NCI-H510A (cell line): ENCODE measurements around the gene SLC4A1AP.

Experiments used
- DNase-seq: peaks from one replicate; lab custom pipeline; 2025; lab: John Stamatoyannopoulos, UW

SLC4A1AP gene

GRCh38 chr2:27703638-27704341 is 40.1 kb downstream of the SLC4A1AP start:
- DNase-seq = peak; percentile 21

- DNase-seq = no peak
Measured at GRCh38 chr2:27704342-27704876, 40.7 kb downstream of the SLC4A1AP start.

- DNase-seq = no peak
Measured at GRCh38 chr2:27705851-27706622, 42.3 kb downstream of the SLC4A1AP start.

- no peak for DNase-seq
Measured at GRCh38 chr2:27707462-27708256, 44.0 kb downstream of the SLC4A1AP start.

GRCh38 chr2:27708257-27708654 is 44.6 kb downstream of the SLC4A1AP start:
- DNase-seq = no peak

- DNase-seq = no peak
Measured at GRCh38 chr2:27708666-27709065, 45.0 kb downstream of the SLC4A1AP start.

- DNase-seq = no peak
Measured at GRCh38 chr2:27709326-27709725, 45.6 kb downstream of the SLC4A1AP start.

- no peak for DNase-seq
Measured at GRCh38 chr2:27709960-27710575, 46.4 kb downstream of the SLC4A1AP start.

- no peak for DNase-seq
Measured at GRCh38 chr2:27710640-27711430, 47.1 kb downstream of the SLC4A1AP start.

- no peak for DNase-seq
Measured at GRCh38 chr2:27711804-27712203, 48.1 kb downstream of the SLC4A1AP start.

GRCh38 chr2:27712522-27712921 is 48.8 kb downstream of the SLC4A1AP start:
- DNase-seq = no peak

GRCh38 chr2:27713201-27713600 is 49.5 kb downstream of the SLC4A1AP start:
- DNase-seq = no peak

GRCh38 chr2:27714053-27714452 is 50.4 kb downstream of the SLC4A1AP start:
- no peak for DNase-seq

- DNase-seq = no peak
Measured at GRCh38 chr2:27714851-27715291, 51.2 kb downstream of the SLC4A1AP start.

GRCh38 chr2:27715318-27716210 is 51.9 kb downstream of the SLC4A1AP start:
- no peak for DNase-seq

GRCh38 chr2:27716301-27717069 is 52.8 kb downstream of the SLC4A1AP start:
- DNase-seq = no peak

- DNase-seq = no peak
Measured at GRCh38 chr2:27717070-27717795, 53.5 kb downstream of the SLC4A1AP start.

GRCh38 chr2:27720004-27720551 is 56.4 kb downstream of the SLC4A1AP start:
- DNase-seq = no peak
